ENCODE measurements around the gene PSTK. TPM values are rescaled to one million over a fixed set of nuclear protein-coding genes. Genes with fewer than 3 reads are reported as not detected.

The PSTK gene
- total and polyA plus RNA-seq, 10 donors: 1.2 to 4.9 (median 2.7) TPM

- Histone ChIP-seq H3K36me3 (peaks cover 0 to 52% (median 33%) of the 10 kb centered on the region in 6 donors), H3K27me3 (replicated peaks in 1 of 7) (no peaks in the 10 kb centered on the region), H3K9me3 (no peaks in the 10 kb centered on the region), H3K27ac (no peak overlapping the region), H3K4me1 (peaks cover 0 to 53% (median 20%) of the 10 kb centered on the region in 6 donors), H3K4me3 (no peak overlapping the region)
- WGBS, 5 donors: 71 to 78% (median 73%) methylated on average over 3 of the region's 3 CpGs
- TF ChIP-seq POLR2A (IDR thresholded peaks at IDR 0.05): no peak
- TF ChIP-seq POLR2AphosphoS5 (IDR thresholded peaks at IDR 0.05): no peak
- TF ChIP-seq CTCF (IDR thresholded peaks at IDR 0.05 in 8 of 11, conservative IDR thresholded peaks at IDR 0.05 in 3 of 11): no peak
- intact Hi-C loops (cut with DNase I; ENCODE audit: low total_unique reads): no loop called here
- DNase-seq: no peak
Observed at GRCh38 chr10:122999347-122999746, 19.1 kb downstream of the PSTK start.

- H3K4me1 ChIP-seq: peaks cover 0 to 61% (median 28%) of the 10 kb centered on the region in 6 donors
- H3K4me3 ChIP-seq: no peak overlapping the region
- H3K9me3 ChIP-seq: no peaks in the 10 kb centered on the region
- 81 to 86% (median 85%) methylated on average over 3 of the region's 3 CpGs for WGBS, 5 donors
- no peak for DNase-seq
- intact Hi-C loops (cut with DNase I; ENCODE audit: low total_unique reads): no loop called here
- peaks cover 0 to 44% (median 28%) of the 10 kb centered on the region in 6 donors for H3K36me3 ChIP-seq
- no peak for TF ChIP-seq POLR2AphosphoS5 (IDR thresholded peaks at IDR 0.05)
- TF ChIP-seq CTCF (IDR thresholded peaks at IDR 0.05 in 8 of 11, conservative IDR thresholded peaks at IDR 0.05 in 3 of 11): no peak
- no peak for TF ChIP-seq POLR2A (IDR thresholded peaks at IDR 0.05)
- no peak overlapping the region for H3K27ac ChIP-seq
- no peaks in the 10 kb centered on the region for H3K27me3 ChIP-seq (replicated peaks in 1 of 7)
Observed at GRCh38 chr10:123000155-123000554, 20.0 kb downstream of the PSTK start.

- WGBS, 5 donors: 95 to 100% (median 99%) methylated on average over 2 of the region's 2 CpGs
- peaks cover 0 to 73% (median 39%) of the 10 kb centered on the region in 6 donors for H3K4me1 ChIP-seq
- H3K27ac ChIP-seq: no peak overlapping the region
- no peak overlapping the region for H3K4me3 ChIP-seq
- intact Hi-C loops (cut with DNase I; ENCODE audit: low total_unique reads): no loop called here
- no peaks in the 10 kb centered on the region for H3K27me3 ChIP-seq (replicated peaks in 1 of 7)
- H3K9me3 ChIP-seq: no peaks in the 10 kb centered on the region
- no peak for DNase-seq
- peaks cover 0 to 43% (median 15%) of the 10 kb centered on the region in 6 donors for H3K36me3 ChIP-seq
- TF ChIP-seq POLR2A (IDR thresholded peaks at IDR 0.05): no peak
Observed at GRCh38 chr10:123001370-123001769, 21.2 kb downstream of the PSTK start.

GRCh38 chr10:123004298-123004697, 24.1 kb downstream of the PSTK start:
- no peak for DNase-seq
- WGBS, 5 donors: 79 to 91% (median 83%) methylated on average over 2 of the region's 2 CpGs
- no peaks in the 10 kb centered on the region for H3K9me3 ChIP-seq
- H3K4me1 ChIP-seq: peaks cover 9 to 83% (median 54%) of the 10 kb centered on the region in 6 donors
- intact Hi-C loops (cut with DNase I; ENCODE audit: low total_unique reads): no loop called here
- no peak overlapping the region for H3K27ac ChIP-seq
- H3K27me3 ChIP-seq (replicated peaks in 1 of 7): no peaks in the 10 kb centered on the region
- TF ChIP-seq CTCF (IDR thresholded peaks at IDR 0.05 in 8 of 11, conservative IDR thresholded peaks at IDR 0.05 in 3 of 11) (no peak), POLR2AphosphoS5 (IDR thresholded peaks at IDR 0.05) (no peak), POLR2A (IDR thresholded peaks at IDR 0.05) (no peak)
- peaks cover 0 to 21% (median 0%) of the 10 kb centered on the region in 6 donors for H3K36me3 ChIP-seq
- H3K4me3 ChIP-seq: no peak overlapping the region
